ENCODE measurements around the gene RMDN3. TPM values are rescaled to one million over a fixed set of nuclear protein-coding genes. Genes with fewer than 3 reads are reported as not detected.

RMDN3 gene
- total and polyA plus RNA-seq, 2 of the 13 experiments (the other 11 are each of a cell fraction or from before 2014, with no cell fraction given), result 16.8 to 19.5 TPM

DNA sequence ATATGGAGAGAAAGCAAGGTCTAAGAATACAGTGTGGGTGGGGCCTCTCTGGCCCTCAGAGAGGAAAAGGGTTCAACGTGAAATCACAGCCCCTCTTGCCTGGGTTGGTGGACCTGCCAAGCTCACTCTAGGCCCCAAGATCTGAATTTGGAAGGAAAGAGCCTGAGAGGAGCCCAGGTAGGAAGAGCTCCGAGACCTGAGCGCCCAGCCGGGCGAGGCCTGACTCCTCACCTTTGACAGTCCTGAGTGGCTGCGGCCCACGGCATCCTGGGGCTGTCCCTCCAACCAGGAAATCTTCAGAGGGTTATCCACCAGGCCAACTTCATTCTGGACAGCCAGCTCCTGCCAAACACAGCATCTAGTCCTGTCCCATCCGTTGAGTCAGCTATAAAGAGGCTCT lies 18.4 kb upstream of the RMDN3 start (continued):
- no peak for TF ChIP-seq ZBTB20 (CRISPR knock-in tag; IDR thresholded peaks at IDR 0.05; ENCODE audit: borderline replicate concordance, low read depth)
- no peak for TF ChIP-seq PHB2 (IDR thresholded peaks at IDR 0.05; ENCODE audit: partially characterized antibody)
- no peak for TF ChIP-seq GABPB1 (CRISPR knock-in tag; IDR thresholded peaks at IDR 0.05)
- no peak for TF ChIP-seq MLLT10 (CRISPR knock-in tag; IDR thresholded peaks at IDR 0.05)
- no peak for TF ChIP-seq BHLHE40 (IDR thresholded peaks at IDR 0.05; ENCODE audit: low read length)
- no peak for TF ChIP-seq ZNF569 (CRISPR knock-in tag; IDR thresholded peaks at IDR 0.05; ENCODE audit: borderline replicate concordance)

DNA sequence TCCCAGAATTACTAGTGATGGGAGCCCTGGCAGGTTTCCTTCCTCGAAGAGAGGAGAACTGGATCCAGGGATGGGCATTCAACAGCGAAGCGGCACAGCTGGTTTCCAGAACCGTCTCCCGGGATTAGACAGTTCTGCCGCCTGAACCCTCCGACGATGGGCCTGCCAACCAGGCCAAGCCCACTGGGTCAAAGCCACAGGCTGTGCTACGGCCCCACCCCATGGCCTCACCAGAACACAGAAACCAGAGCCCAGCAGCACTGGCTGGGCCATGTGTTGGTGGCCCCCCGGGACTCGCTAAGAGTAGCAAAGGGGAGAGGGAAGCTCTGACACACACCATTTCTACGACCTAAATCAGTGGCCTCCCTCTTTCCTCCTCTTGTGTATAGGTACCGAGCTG lies 17.0 kb upstream of the RMDN3 start:
- no peak for ATAC-seq
- no peak overlapping the region for H2AFZ ChIP-seq (ENCODE audit: low read length)
- no peak for FAIRE-seq
- WGBS (ENCODE audit: low lambda C conversion rate), result 94% methylated on average over 10 of the region's 13 CpGs
- H3K4me3 ChIP-seq (replicated peaks in 1 of 3; ENCODE audit: insufficient read depth in 1 of 3, low read depth in 2 of 3, low read length in 3 of 3), result no peak overlapping the region
- no peaks in the 10 kb centered on the region for H3K79me2 ChIP-seq (ENCODE audit: insufficient read depth, low read length)
- H4K20me1 ChIP-seq (ENCODE audit: insufficient read depth, low read length), result no peaks in the 10 kb centered on the region
- H3K9me3 ChIP-seq (ENCODE audit: low read length), result no peaks in the 10 kb centered on the region
- H3K4me1 ChIP-seq (ENCODE audit: insufficient read depth, low read length), result no peaks in the 10 kb centered on the region
- no peak overlapping the region for H3K9ac ChIP-seq (ENCODE audit: insufficient read depth, low read depth, low read length)
- H3K27me3 ChIP-seq (ENCODE audit: control insufficient read depth in 1 of 2, insufficient read depth in 2 of 2, low read length in 2 of 2), result no peaks in the 10 kb centered on the region
- CTCF ChIA-PET (ENCODE audit: low intra/inter-chr PET ratio, low total read pairs), result no interaction called here
- no peak overlapping the region for H3K27ac ChIP-seq (ENCODE audit: extremely low read length, insufficient read depth, low read length)
- no peak for TF ChIP-seq ZNF607 (CRISPR knock-in tag; IDR thresholded peaks at IDR 0.05; ENCODE audit: borderline replicate concordance)
- POLR2A ChIA-PET, result interaction anchor here (1.8 kb wide), 1 partner anchor 9 kb away, joined by 6 read pairs; the partner anchor contains the start of gene GCHFR
- peaks cover 28 to 49% of the 10 kb centered on the region in 2 experiments; a peak in 4 of 5 replicates for H3K36me3 ChIP-seq (replicated peaks in 1 of 2; ENCODE audit: control insufficient read depth in 1 of 2, insufficient read depth in 2 of 2, low read length in 2 of 2)
- no TSS peak for BruUV-seq (replicated peaks)
- in situ Hi-C loops (cut with HindIII; ENCODE audit: extremely low pct_ligation_motif_present, low pct_unique_long_range_greater_than_20kb) (no loop called here), intact Hi-C loops (cut with micrococcal nuclease; ENCODE audit: unreplicated experiment) (no loop called here)
- H3K4me2 ChIP-seq (ENCODE audit: low read depth, low read length), result no peak overlapping the region
- no peak for DNase-seq (ENCODE audit: low spot score)

DNA sequence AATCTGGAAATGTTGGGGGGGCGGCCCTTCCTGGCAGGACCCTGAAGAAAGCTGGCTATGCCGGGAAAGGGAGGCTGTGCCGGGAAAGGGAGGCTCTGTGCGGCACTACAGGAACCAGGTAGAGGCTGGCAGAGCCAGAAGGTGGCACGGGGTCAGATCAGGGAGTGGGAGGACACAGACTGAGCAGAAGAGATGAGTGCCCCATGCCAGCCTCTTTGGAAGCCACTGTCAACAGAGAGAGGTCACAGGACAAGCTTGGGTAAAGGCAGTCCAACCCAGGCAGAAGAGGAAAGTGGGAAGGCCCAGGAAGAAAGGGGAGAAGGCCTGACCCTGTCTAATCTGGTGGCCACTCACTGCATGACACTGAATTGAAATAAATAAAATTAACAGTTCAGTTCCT lies 16.2 kb upstream of the RMDN3 start:
- FAIRE-seq, result no peak
- no peak for DNase-seq (ENCODE audit: low spot score)
- CTCF ChIA-PET (ENCODE audit: low intra/inter-chr PET ratio, low total read pairs), result no interaction called here
- in situ Hi-C loops (cut with HindIII; ENCODE audit: extremely low pct_ligation_motif_present, low pct_unique_long_range_greater_than_20kb), result no loop called here
- no TSS peak for BruUV-seq (replicated peaks)
- Histone ChIP-seq H3K9ac (ENCODE audit: insufficient read depth, low read depth, low read length) (no peak overlapping the region), H3K36me3 (replicated peaks in 1 of 2; ENCODE audit: control insufficient read depth in 1 of 2, insufficient read depth in 2 of 2, low read length in 2 of 2) (peaks cover 23 to 44% of the 10 kb centered on the region in 2 experiments; a peak in 4 of 5 replicates), H3K27ac (ENCODE audit: extremely low read length, insufficient read depth, low read length) (no peak overlapping the region), H4K20me1 (ENCODE audit: insufficient read depth, low read length) (no peaks in the 10 kb centered on the region), H3K4me2 (ENCODE audit: low read depth, low read length) (no peak overlapping the region), H3K4me1 (ENCODE audit: insufficient read depth, low read length) (peaks cover under 1% of the 10 kb centered on the region), H2AFZ (ENCODE audit: low read length) (no peak overlapping the region), H3K79me2 (ENCODE audit: insufficient read depth, low read length) (no peaks in the 10 kb centered on the region), H3K4me3 (replicated peaks in 1 of 3; ENCODE audit: insufficient read depth in 1 of 3, low read depth in 2 of 3, low read length in 3 of 3) (no peak overlapping the region), H3K27me3 (ENCODE audit: control insufficient read depth in 1 of 2, insufficient read depth in 2 of 2, low read length in 2 of 2) (no peaks in the 10 kb centered on the region), H3K9me3 (ENCODE audit: low read length) (no peaks in the 10 kb centered on the region)
- WGBS (ENCODE audit: low lambda C conversion rate), result 99% methylated on average over 4 of the region's 5 CpGs
- POLR2A ChIA-PET, result interaction anchor here (1.8 kb wide), 1 partner anchor 8 kb away, joined by 6 read pairs; the partner anchor contains the start of gene GCHFR
- no peak for ATAC-seq
- intact Hi-C loops (cut with micrococcal nuclease; ENCODE audit: unreplicated experiment), result no loop called here
- TF ChIP-seq HNF4G (IDR thresholded peaks at IDR 0.05; ENCODE audit: borderline replicate concordance, low read depth, low read length), result no peak
- no peak for TF ChIP-seq HNF4G (CRISPR knock-in tag; IDR thresholded peaks at IDR 0.05; ENCODE audit: borderline replicate concordance, low read depth)
- TF ChIP-seq ZNF280B (CRISPR knock-in tag; IDR thresholded peaks at IDR 0.05; ENCODE audit: borderline replicate concordance), result no peak
- no peak for TF ChIP-seq ZNF317 (CRISPR knock-in tag; IDR thresholded peaks at IDR 0.05)
- TF ChIP-seq ZNF274 (CRISPR knock-in tag; IDR thresholded peaks at IDR 0.05), result no peak
- TF ChIP-seq, protein P1, sequence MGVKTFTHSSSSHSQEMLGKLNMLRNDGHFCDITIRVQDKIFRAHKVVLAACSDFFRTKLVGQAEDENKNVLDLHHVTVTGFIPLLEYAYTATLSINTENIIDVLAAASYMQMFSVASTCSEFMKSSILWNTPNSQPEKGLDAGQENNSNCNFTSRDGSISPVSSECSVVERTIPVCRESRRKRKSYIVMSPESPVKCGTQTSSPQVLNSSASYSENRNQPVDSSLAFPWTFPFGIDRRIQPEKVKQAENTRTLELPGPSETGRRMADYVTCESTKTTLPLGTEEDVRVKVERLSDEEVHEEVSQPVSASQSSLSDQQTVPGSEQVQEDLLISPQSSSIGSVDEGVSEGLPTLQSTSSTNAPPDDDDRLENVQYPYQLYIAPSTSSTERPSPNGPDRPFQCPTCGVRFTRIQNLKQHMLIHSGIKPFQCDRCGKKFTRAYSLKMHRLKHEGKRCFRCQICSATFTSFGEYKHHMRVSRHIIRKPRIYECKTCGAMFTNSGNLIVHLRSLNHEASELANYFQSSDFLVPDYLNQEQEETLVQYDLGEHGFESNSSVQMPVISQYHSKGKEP (CRISPR knock-in tag; IDR thresholded peaks at IDR 0.05), result no peak
- TF ChIP-seq YEATS4 (CRISPR knock-in tag; IDR thresholded peaks at IDR 0.05; ENCODE audit: borderline replicate concordance), result no peak

Data from HepG2 (cell line).